Right atrium auricular region (tissue), 2 donors: ENCODE measurements around the gene COL13A1. TPM values are rescaled to one million over a fixed set of nuclear protein-coding genes. Genes with fewer than 3 reads are reported as not detected.

ENCODE experiments used
- DNase-seq: peaks from one replicate; pipeline ENCODE4 v3.0.0-alpha.2; 2019; ENCODE audit warnings: low spot score
- H3K27ac ChIP-seq, 2 donors: fragments of 200-600 bp; sonication (generic); 1 replicate in 1 of 2; 2 replicates in 1 of 2; pipeline ENCODE4 v1.5.1; 2016 to 2019
- H3K27me3 ChIP-seq, 2 donors: fragments of 200-600 bp; sonication (generic); one replicate each; pipeline versions ENCODE4 v1.5.1 to v1.6.0; 2017 to 2019
- H3K36me3 ChIP-seq: fragments of 200-600 bp; sonication (generic); one replicate; pipeline ENCODE4 v1.5.1; 2016
- H3K4me1 ChIP-seq, 2 donors: fragments of 200-600 bp; sonication (generic); one replicate each; pipeline versions ENCODE4 v1.5.1 to v1.6.0; 2017 to 2019
- H3K4me3 ChIP-seq, 2 donors: fragments of 200-600 bp; sonication (generic); 1 replicate in 1 of 2; 2 replicates in 1 of 2; pipeline ENCODE4 v1.5.1; 2017 to 2019; ENCODE audit warnings: mild to moderate bottlenecking in 1 of 2, moderate library complexity in 1 of 2
- H3K9me3 ChIP-seq, 2 donors: fragments of 200-600 bp; sonication (generic); one replicate each; pipeline ENCODE4 v1.5.1; 2019
- CTCF ChIP-seq, 2 donors: fragments of 200-600 bp; sonication (generic); IDR thresholded peaks; one replicate each; pipeline ENCODE4 v1.5.1; 2019; ENCODE audit warnings: antibody characterized with exemption in 2 of 2
- total RNA-seq, 2 donors: library from RNA; depleted of rRNA; stranded (reverse); fragments of >200 nt; gene quantifications; one replicate each; pipeline ENCODE4 v1.1.0, GENCODE V29; 2016

Gene COL13A1
- total RNA-seq, 2 donors from 2014 or later, result 5.7 to 11.8 TPM

DNA sequence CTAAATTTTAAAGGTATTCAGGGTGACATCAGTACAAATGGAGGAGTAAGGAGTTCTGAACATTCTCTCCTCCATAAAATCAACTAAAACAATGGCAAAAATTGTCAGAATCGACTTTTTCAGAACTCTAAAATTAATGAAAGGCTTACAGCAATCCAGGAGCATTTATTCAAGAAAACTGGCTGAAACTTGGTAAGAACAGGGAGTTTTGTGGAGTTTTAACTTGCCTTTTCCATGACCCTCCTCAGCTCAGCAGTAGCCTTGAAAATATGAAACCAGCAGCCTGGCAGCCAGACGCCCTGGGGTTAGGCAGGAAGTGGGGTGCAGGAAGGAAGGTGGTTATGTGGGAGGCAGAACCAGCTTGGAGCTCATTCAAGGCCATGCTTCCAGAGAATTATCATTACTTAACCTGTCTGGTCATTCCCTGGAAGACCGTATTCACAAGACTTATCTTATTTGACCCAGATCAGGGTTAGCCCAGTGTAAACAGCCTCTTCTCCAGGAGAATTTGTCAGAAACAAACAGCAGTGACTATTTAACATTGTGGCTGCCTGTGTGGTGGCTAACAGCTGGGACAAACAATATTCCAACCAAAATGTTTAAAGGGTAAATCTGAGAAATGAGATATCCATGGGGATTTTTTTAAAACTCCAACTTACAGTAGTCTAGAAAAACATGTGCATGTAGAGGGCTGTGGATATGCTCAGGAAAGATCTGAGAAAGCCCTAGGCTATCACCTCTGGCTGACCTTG, 175.3 kb downstream of the COL13A1 start:
- Histone ChIP-seq H3K27me3 (no peaks in the 10 kb centered on the region), H3K27ac (no peak overlapping the region), H3K36me3 (no peaks in the 10 kb centered on the region)

DNA sequence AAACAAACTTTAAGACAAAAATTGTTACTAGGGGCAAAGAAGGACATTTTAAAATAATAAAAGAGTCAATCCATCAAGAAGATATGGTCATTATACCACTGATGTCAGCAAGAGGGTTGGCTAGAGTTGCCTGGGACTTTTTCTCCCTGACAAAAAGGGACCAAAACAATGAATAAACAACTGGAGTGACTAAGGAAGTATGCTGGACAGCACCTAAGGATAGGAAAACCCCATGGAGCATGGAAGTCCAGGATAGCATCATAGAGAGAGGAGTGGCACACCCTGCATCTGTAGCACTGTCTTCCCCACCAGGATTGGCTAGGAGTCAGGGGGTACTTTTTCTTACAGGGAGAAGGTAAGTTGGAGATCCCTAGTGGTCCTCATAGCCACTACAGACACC, 177.5 kb downstream of the COL13A1 start:
- Histone ChIP-seq H3K4me1 (no peaks in the 10 kb centered on the region), H3K36me3 (no peaks in the 10 kb centered on the region), H3K27ac (no peak overlapping the region), H3K4me3 (no peak overlapping the region), H3K9me3 (peaks cover 0 to 25% of the 10 kb centered on the region in 2 donors), H3K27me3 (no peaks in the 10 kb centered on the region)
- no peak for DNase-seq
- no peak for TF ChIP-seq CTCF (IDR thresholded peaks at IDR 0.05)

More for the DNA sequence above, 175.3 kb downstream of the COL13A1 start:
- Histone ChIP-seq H3K9me3 (peaks cover 0 to 25% of the 10 kb centered on the region in 2 donors), H3K4me1 (no peaks in the 10 kb centered on the region), H3K4me3 (no peak overlapping the region)
- TF ChIP-seq CTCF (IDR thresholded peaks at IDR 0.05), result no peak
- no peak for DNase-seq

DNA sequence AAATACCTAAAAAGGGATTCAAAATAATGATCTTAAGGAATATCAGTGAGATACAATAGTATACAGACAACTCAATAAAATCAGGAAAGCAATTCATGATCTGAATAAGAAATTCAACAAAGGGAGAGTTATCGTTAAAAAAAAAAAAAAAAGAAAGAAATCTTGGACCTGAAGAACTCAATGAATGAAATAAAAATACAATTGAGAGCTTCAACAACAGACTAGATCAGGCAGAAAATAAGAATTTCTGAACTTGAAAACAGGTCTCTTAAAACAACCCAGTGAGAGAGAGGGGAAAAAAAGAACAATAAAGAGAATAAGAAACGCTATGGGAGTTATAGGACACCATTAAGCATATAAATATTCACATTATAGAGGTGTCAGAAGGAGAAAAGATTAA, 179.0 kb downstream of the COL13A1 start:
- Histone ChIP-seq H3K9me3 (peaks cover 0 to 25% of the 10 kb centered on the region in 2 donors), H3K36me3 (no peaks in the 10 kb centered on the region), H3K4me3 (no peak overlapping the region), H3K27ac (no peak overlapping the region), H3K4me1 (no peaks in the 10 kb centered on the region), H3K27me3 (no peaks in the 10 kb centered on the region)
- no peak for DNase-seq
- TF ChIP-seq CTCF (IDR thresholded peaks at IDR 0.05), result no peak

DNA sequence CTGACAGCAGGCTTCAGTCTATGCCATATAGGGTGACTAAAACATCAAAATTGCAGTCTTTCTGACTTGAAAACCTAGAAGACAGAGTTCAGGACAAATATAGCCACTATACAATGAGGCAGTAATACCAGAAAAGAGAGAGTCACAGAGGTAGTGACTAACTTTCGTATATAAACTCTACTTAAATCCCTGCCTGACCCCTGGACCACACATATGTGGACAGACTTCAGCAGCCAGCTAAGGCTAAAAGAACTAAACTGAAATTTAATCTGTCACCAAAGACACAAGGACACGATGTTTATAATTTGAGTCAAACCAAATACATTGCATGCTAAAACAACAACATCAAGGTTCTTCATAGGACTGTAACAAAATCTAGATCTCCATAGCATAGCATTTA, 186.4 kb downstream of the COL13A1 start:
- no peak overlapping the region for H3K27ac ChIP-seq
- TF ChIP-seq CTCF (IDR thresholded peaks at IDR 0.05), result no peak
- H3K9me3 ChIP-seq, result no peaks in the 10 kb centered on the region
- no peak for DNase-seq
- no peak overlapping the region for H3K4me3 ChIP-seq
- no peaks in the 10 kb centered on the region for H3K4me1 ChIP-seq
- H3K36me3 ChIP-seq, result no peaks in the 10 kb centered on the region
- H3K27me3 ChIP-seq, result no peaks in the 10 kb centered on the region

- Histone ChIP-seq H3K27me3 (no peaks in the 10 kb centered on the region), H3K4me3 (no peak overlapping the region), H3K4me1 (no peaks in the 10 kb centered on the region), H3K36me3 (no peaks in the 10 kb centered on the region), H3K27ac (no peak overlapping the region), H3K9me3 (no peaks in the 10 kb centered on the region)
- no peak for DNase-seq
- TF ChIP-seq CTCF (IDR thresholded peaks at IDR 0.05), result no peak
Measured at GRCh38 chr10:69991151-69991550, 189.4 kb downstream of the COL13A1 start.

- no peak for DNase-seq
- H3K4me3 ChIP-seq, result no peak overlapping the region
- TF ChIP-seq CTCF (IDR thresholded peaks at IDR 0.05), result no peak
Measured at GRCh38 chr10:69994262-69994661, 192.6 kb downstream of the COL13A1 start.

More at GRCh38 chr10:69994262-69994661, 192.6 kb downstream of the COL13A1 start:
- no peaks in the 10 kb centered on the region for H3K9me3 ChIP-seq
- no peak overlapping the region for H3K27ac ChIP-seq
- no peaks in the 10 kb centered on the region for H3K4me1 ChIP-seq
- no peaks in the 10 kb centered on the region for H3K36me3 ChIP-seq
- H3K27me3 ChIP-seq, result no peaks in the 10 kb centered on the region
